Heart right ventricle (tissue), 16 donors: ENCODE results near the gene SFT2D2. TPM values are rescaled to one million over a fixed set of nuclear protein-coding genes. Genes with fewer than 3 reads are reported as not detected.

Experiments used
- ATAC-seq, 8 donors: fragments of 200-7000 bp; cut with Tn5 transposase; one replicate each; pipeline ENCODE4 v1.9.1; 2020; ENCODE audit warnings: mild to moderate bottlenecking in 8 of 8, moderate library complexity in 8 of 8, moderate number of reproducible peaks in 1 of 8
- DNase-seq, 2 donors: peaks; one replicate each; pipeline ENCODE4 v3.0.0-alpha.2; 2020
- H3K27ac ChIP-seq, 10 donors: fragments of 200-600 bp; sonication (generic) in 2 of 10; one replicate each; pipeline versions ENCODE4 v1.5.0 to v1.8.0; 2020 to 2022; ENCODE audit warnings: mild to moderate bottlenecking in 3 of 10
- H3K27me3 ChIP-seq, 7 donors: fragments of 200-600 bp; one replicate each; pipeline ENCODE4 v1.8.0; 2021 to 2022; ENCODE audit warnings: mild to moderate bottlenecking in 2 of 7
- H3K36me3 ChIP-seq, 9 donors: fragments of 200-600 bp; sonication (generic) in 1 of 9; one replicate each; pipeline versions ENCODE4 v1.5.0 to v1.8.0; 2020 to 2022; ENCODE audit warnings: mild to moderate bottlenecking in 2 of 9
- H3K4me1 ChIP-seq, 9 donors: fragments of 200-600 bp; sonication (generic) in 1 of 9; one replicate each; pipeline versions ENCODE4 v1.5.0 to v1.8.0; 2020 to 2022; ENCODE audit warnings: mild to moderate bottlenecking in 4 of 9
- H3K4me3 ChIP-seq, 10 donors: fragments of 200-600 bp; sonication (generic) in 2 of 10; one replicate each; pipeline versions ENCODE4 v1.5.0 to v1.8.0; 2020 to 2022; ENCODE audit warnings: mild to moderate bottlenecking in 7 of 10, moderate library complexity in 2 of 10
- H3K9me3 ChIP-seq, 11 donors: fragments of 200-600 bp in 10 of 11; sonication (generic) in 2 of 11; one replicate each; pipeline versions ENCODE4 v1.5.0 to v1.8.0; 2013 to 2022; ENCODE audit warnings: mild to moderate bottlenecking in 2 of 11, control low read depth in 1 of 11, moderate library complexity in 1 of 11
- WGBS, 2 donors: extraction: QIAGEN DNeasy Blood & Tissue Kit; methylation state at CpG; one replicate each; pipeline ENCODE4 v1.1.7; 2013; ENCODE audit warnings: inconsistent platforms in 1 of 2; 5-methylcytosine and 5-hydroxymethylcytosine counted together
- intact Hi-C, 10 donors: fragments of 100-400 bp; cut with DNase I; formaldehyde crosslinking; loops; one replicate each; pipeline versions ENCODE4 v1.11.1 to v1.14.2; 2022
- polyA plus RNA-seq, 2 donors: library from polyadenylated mRNA; stranded (reverse); fragments of 200-250 nt; gene quantifications; one replicate each; pipeline ENCODE4 v1.2.3, GENCODE V29; 2013
- total RNA-seq, 10 donors: library from RNA; stranded (reverse); fragmentation: NEBNext Ultra II Directional in 3 of 10; extraction: Animal tissue kit (Norgen Biotek cat#: 25700) in 3 of 10; gene quantifications; one replicate each; pipeline versions ENCODE4 v1.2.1 to v1.2.4, GENCODE V29; 2021 to 2023
- TF ChIP-seq, protein P1 (sequence below), 9 donors: fragments of 200-600 bp; sonication (generic) in 2 of 9; IDR thresholded peaks; one replicate each; pipeline versions ENCODE4 v1.5.0 to v1.8.0; 2021 to 2022; ENCODE audit warnings: antibody characterized with exemption in 9 of 9, mild to moderate bottlenecking in 5 of 9, moderate library complexity in 1 of 9
- donor health status: Arrhythmogenic right ventricular cardiomyopathy.
- donor health status: ischemic (EF 13 %, LVEDD 7.1; RV severe dilation, severe dysfunction).
- donor health status: healthy with polysubstance abuse.
- donor health status: DM: no; HTN: yes; CAD: no.
- donor health status: DM: no; HTN: no; CAD: no.
- donor health status: ischemic (EF 25% LVEDD 6.9; RV normal size, moderate dysfunction).
- donor health status: ischemic (EF 25% LVEDD 5.7; RV mildly dilated, moderate dysfunction).
- donor health status: healthy.
- donor health status: DM: yes; HTN: yes; CAD: no.
- donor health status: Ischemic cardiomyopathy.
- donor health status: ischemic (EF 35%, LVEDD 5.7; RV mildly dilated, moderate dysfunction).
- donor health status: nonischemic (EF 11% LVEDD 7.7; RV severe dilation, severe dysfunction).
- donor health status: DM: yes; HTN: yes; CAD: no.
- donor health status: PGD.
- donor health status: ischemic (EF 29% LVEDD 5.4; RV normal size, mild dysfunction).
- donor health status: nonischemic (EF 23%, LVEDD 6.1; RV moderate dilation, normal function).

SFT2D2 gene
- total and polyA plus RNA-seq, 12 donors, result 2.8 to 34.8 (median 15.9) TPM

DNA sequence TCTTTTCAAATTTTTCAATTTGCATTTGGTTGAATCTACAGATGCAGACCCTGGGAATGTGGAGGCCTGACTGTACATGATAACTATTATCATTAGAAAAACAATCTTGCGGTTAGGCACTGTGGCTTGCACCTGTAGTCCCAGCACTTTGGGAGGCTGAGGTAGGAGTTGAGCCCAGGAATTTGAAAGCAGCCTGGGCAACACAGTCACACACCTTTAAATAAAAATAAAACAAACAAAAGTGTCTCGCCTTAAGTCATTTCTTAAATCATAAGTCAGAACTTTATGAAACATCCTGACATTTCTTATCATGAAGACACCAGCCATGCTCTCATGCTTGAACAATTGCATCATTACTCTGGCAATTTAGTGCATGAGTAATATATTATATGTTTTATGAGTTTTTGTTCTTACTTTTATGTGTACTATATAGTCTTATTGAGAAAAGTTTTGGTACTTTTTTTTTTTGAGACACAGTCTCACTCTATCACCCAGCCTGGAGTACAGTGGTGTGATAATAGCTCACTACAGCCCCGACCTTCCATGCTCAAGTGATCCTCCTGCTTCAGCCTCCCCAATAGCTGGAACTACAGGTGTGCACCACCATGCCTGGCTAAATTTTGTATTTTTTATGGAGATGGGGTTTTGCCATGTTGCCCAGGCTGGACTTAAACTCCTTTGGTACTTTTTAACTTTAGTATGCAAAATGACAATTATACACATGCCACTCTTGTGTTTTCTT, 62.7 kb downstream of the SFT2D2 start:
- DNase-seq (no peak), ATAC-seq (no peak)
- Histone ChIP-seq H3K27ac (no peak overlapping the region), H3K4me1 (peaks cover 0 to 7% (median 0%) of the 10 kb centered on the region in 9 donors), H3K27me3 (no peaks in the 10 kb centered on the region), H3K36me3 (no peaks in the 10 kb centered on the region), H3K9me3 (no peaks in the 10 kb centered on the region), H3K4me3 (no peak overlapping the region)
- TF ChIP-seq, protein P1, sequence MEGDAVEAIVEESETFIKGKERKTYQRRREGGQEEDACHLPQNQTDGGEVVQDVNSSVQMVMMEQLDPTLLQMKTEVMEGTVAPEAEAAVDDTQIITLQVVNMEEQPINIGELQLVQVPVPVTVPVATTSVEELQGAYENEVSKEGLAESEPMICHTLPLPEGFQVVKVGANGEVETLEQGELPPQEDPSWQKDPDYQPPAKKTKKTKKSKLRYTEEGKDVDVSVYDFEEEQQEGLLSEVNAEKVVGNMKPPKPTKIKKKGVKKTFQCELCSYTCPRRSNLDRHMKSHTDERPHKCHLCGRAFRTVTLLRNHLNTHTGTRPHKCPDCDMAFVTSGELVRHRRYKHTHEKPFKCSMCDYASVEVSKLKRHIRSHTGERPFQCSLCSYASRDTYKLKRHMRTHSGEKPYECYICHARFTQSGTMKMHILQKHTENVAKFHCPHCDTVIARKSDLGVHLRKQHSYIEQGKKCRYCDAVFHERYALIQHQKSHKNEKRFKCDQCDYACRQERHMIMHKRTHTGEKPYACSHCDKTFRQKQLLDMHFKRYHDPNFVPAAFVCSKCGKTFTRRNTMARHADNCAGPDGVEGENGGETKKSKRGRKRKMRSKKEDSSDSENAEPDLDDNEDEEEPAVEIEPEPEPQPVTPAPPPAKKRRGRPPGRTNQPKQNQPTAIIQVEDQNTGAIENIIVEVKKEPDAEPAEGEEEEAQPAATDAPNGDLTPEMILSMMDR (IDR thresholded peaks at IDR 0.05), result no peak
- intact Hi-C loops, result no loop called here
- 84 to 85% methylated on average over 3 of the region's 3 CpGs for WGBS, 2 donors

DNA sequence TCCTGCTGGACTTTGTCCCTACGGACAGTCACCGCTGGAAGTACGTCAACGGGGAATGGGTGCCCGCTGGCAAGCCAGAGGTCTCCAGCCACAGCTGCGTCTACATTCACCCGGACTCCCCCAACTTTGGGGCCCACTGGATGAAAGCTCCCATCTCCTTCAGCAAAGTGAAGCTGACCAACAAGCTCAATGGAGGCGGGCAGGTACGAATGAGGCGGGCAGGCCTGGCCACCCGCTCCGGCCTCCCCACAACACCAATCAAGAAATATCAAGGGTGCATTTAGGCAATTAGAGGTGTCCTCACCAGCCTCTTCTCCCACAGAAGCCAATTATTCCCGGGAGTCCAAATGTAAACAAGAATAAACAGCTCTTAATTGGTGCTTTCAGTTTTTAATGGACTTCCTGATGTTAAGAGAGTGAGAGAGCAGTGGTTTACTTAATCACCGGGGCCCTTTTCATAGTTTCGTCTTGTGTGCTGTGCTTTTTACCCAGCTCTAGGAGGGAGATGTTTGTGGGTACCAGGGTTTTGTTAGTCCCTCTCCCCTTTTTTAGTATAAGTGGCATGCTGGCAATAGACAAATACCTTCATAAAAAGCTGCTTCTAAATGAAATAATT, 65.5 kb downstream of the SFT2D2 start:
- ATAC-seq, result no peak
- Histone ChIP-seq H3K27me3 (no peaks in the 10 kb centered on the region), H3K36me3 (no peaks in the 10 kb centered on the region), H3K9me3 (no peaks in the 10 kb centered on the region), H3K27ac (no peak overlapping the region), H3K4me1 (peaks cover 0 to 7% (median 0%) of the 10 kb centered on the region in 9 donors), H3K4me3 (no peak overlapping the region)
- WGBS, 2 donors, result 91 to 92% methylated on average over 15 of the region's 15 CpGs
- no peak for DNase-seq
- intact Hi-C loops, result no loop called here
- TF ChIP-seq, protein P1 (IDR thresholded peaks at IDR 0.05), result no peak

DNA sequence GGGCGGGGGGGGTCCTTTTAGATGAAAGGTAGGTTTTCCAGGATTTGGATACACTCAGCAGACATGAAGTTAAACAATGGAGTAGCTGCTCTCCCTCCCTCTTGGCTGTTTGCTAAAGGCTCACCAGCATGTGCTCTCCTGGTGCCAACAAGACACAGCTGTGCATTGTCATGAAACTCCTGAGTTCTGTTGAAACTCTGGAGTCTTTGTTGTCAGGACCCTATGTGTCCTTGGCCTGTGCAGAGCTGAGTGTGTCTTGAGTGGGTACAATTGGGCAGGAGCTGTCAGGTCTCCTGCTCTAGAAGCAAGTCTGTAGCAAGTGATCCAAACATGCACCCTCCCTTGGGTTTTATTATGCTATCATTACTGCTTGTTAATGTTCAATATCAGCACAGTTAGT, 67.6 kb downstream of the SFT2D2 start:
- Histone ChIP-seq H3K4me3 (no peak overlapping the region), H3K36me3 (no peaks in the 10 kb centered on the region), H3K4me1 (no peaks in the 10 kb centered on the region), H3K27ac (no peak overlapping the region), H3K9me3 (no peaks in the 10 kb centered on the region), H3K27me3 (no peaks in the 10 kb centered on the region)
- no peak for ATAC-seq
- WGBS, 2 donors, result 91 to 100% methylated on average over 1 of the region's 1 CpG
- intact Hi-C loops, result no loop called here
- DNase-seq, result no peak
- TF ChIP-seq, protein P1 (IDR thresholded peaks at IDR 0.05), result no peak

DNA sequence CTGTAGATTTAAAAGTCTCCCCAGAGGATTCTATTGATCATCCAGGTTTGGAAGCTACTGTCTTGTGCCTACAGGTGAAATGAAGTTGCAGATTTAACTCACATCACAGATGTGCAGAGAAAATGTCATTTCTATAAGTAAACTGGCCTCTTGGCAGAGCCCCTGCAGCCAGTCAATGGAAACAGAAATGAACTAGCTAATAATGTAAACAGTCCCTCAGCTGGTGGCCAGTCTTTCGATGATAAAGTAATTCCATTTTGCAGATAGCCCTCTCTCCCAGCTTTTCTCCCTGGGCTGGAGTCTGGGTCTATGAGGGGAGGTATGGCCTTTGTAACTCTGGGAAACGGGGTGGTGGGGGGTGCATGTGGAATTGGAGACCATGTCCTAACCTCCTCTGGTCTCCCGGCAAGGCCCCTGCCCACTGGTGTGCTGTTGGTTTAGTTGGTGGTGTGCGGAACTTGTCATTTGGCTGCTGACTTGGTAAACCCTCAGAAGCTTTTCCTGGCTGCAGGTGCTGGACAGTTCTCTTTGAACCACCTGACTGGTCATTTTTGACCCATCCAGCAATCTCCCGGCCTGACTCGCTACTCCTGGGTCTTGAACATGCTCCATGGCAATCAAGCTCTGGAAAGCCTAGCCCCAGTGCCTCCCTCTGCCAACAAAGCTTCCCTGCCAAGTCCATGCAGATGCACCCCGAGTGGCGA, 69.8 kb downstream of the SFT2D2 start:
- Histone ChIP-seq H3K36me3 (no peaks in the 10 kb centered on the region), H3K27me3 (no peaks in the 10 kb centered on the region), H3K27ac (no peak overlapping the region), H3K9me3 (no peaks in the 10 kb centered on the region), H3K4me1 (no peaks in the 10 kb centered on the region), H3K4me3 (no peak overlapping the region)
- TF ChIP-seq, protein P1 (IDR thresholded peaks at IDR 0.05), result no peak
- no peak for ATAC-seq
- intact Hi-C loops, result no loop called here
- DNase-seq, result no peak
- WGBS, 2 donors, result 90 to 95% methylated on average over 8 of the region's 8 CpGs
